ENCODE measurements around the gene KRTAP5-11.
A peak's percentile ranks its signal among the peaks of the same experiment; 100 is the strongest.
"Not testable (repeated sequence)": the region's sequence is repeated elsewhere in the genome, so short reads cannot be mapped to it uniquely, and the experiment has no call there.

The KRTAP5-11 gene

GRCh38 chr11:71582309-71582895, at the start of gene KRTAP5-11:
Gene KRTAP5-11 (minus strand): TSS chr11:71582875. CDS start chr11:71582837, 38 bp downstream.
- no peak for DNase-seq (ENCODE audit: low read depth)

- not testable (repeated sequence) for DNase-seq (ENCODE audit: low read depth)
These were observed 48.9 kb upstream of the KRTAP5-11 start for GRCh38 chr11:71631551-71631950.

GRCh38 chr11:71630071-71630470, 47.4 kb upstream of the KRTAP5-11 start:
- DNase-seq (ENCODE audit: low read depth), result not testable (repeated sequence)

- not testable (repeated sequence) for DNase-seq (ENCODE audit: low read depth)
These were observed 46.3 kb upstream of the KRTAP5-11 start for GRCh38 chr11:71628943-71629342.

GRCh38 chr11:71623226-71623625, 40.6 kb upstream of the KRTAP5-11 start:
- DNase-seq (ENCODE audit: low read depth), result not testable (repeated sequence)

- DNase-seq (ENCODE audit: low read depth), result not testable (repeated sequence)
These were observed 39.9 kb upstream of the KRTAP5-11 start for GRCh38 chr11:71622561-71622960.

GRCh38 chr11:71615003-71615402, 32.3 kb upstream of the KRTAP5-11 start:
- DNase-seq (ENCODE audit: low read depth), result not testable (repeated sequence)

GRCh38 chr11:71614366-71614917, 31.8 kb upstream of the KRTAP5-11 start:
- DNase-seq (ENCODE audit: low read depth), result not testable (repeated sequence)

- DNase-seq (ENCODE audit: low read depth), result not testable (repeated sequence)
These were observed 31.3 kb upstream of the KRTAP5-11 start for GRCh38 chr11:71613931-71614330.

- DNase-seq (ENCODE audit: low read depth), result not testable (repeated sequence)
These were observed 28.7 kb upstream of the KRTAP5-11 start for GRCh38 chr11:71611218-71611910.

GRCh38 chr11:71608272-71608671, 25.6 kb upstream of the KRTAP5-11 start:
- DNase-seq (ENCODE audit: low read depth), result not testable (repeated sequence)

- not testable (repeated sequence) for DNase-seq (ENCODE audit: low read depth)
These were observed 25.0 kb upstream of the KRTAP5-11 start for GRCh38 chr11:71607520-71608216.

- DNase-seq (ENCODE audit: low read depth), result not testable (repeated sequence)
These were observed 24.3 kb upstream of the KRTAP5-11 start for GRCh38 chr11:71606853-71607519.

- not testable (repeated sequence) for DNase-seq (ENCODE audit: low read depth)
These were observed 22.3 kb upstream of the KRTAP5-11 start for GRCh38 chr11:71604798-71605488.

GRCh38 chr11:71603221-71603620, 20.5 kb upstream of the KRTAP5-11 start:
- not testable (repeated sequence) for DNase-seq (ENCODE audit: low read depth)

GRCh38 chr11:71589546-71589920, 6.9 kb upstream of the KRTAP5-11 start:
- DNase-seq (ENCODE audit: low read depth), result not testable (repeated sequence)

- peak; percentile 7 for DNase-seq (ENCODE audit: low read depth)
These were observed 6.3 kb upstream of the KRTAP5-11 start for GRCh38 chr11:71588822-71589545.

- not testable (repeated sequence) for DNase-seq (ENCODE audit: low read depth)
These were observed 5.6 kb upstream of the KRTAP5-11 start for GRCh38 chr11:71588314-71588713.

GRCh38 chr11:71585673-71586072, 3.0 kb upstream of the KRTAP5-11 start:
- DNase-seq (ENCODE audit: low read depth), result not testable (repeated sequence)

- DNase-seq (ENCODE audit: low read depth), result not testable (repeated sequence)
These were observed 294 bp upstream of the KRTAP5-11 start for GRCh38 chr11:71582969-71583368.

GRCh38 chr11:71581826-71582225, 849 bp downstream of the KRTAP5-11 start:
- no peak for DNase-seq (ENCODE audit: low read depth)
